GM12891 (cell line): ENCODE measurements around the gene AURKB.

ENCODE experiments used
- PAX5 ChIP-seq: IDR thresholded peaks from 2 replicates; pipeline ENCODE4 v1.6.1; 2011; ENCODE audit warnings: low read length, moderate library complexity, mild to moderate bottlenecking; ENCODE audit not compliant: insufficient read depth, severe bottlenecking
- POLR2A ChIP-seq: IDR thresholded peaks from 2 replicates; pipeline ENCODE4 v1.6.1; 2011; ENCODE audit warnings: low read depth, low read length, control low read depth
- POLR2AphosphoS5 ChIP-seq: IDR thresholded peaks from 2 replicates; pipeline ENCODE4 v1.6.1; 2011; ENCODE audit warnings: low read depth, low read length, control low read depth
- POU2F2 ChIP-seq: IDR thresholded peaks from 2 replicates; pipeline ENCODE4 v1.6.1; 2011; ENCODE audit warnings: low read depth, mild to moderate bottlenecking, control low read depth, low read length, moderate library complexity
- SPI1 ChIP-seq: IDR thresholded peaks from 2 replicates; pipeline ENCODE4 v1.6.1; 2011; ENCODE audit warnings: low read depth, low read length, control low read depth
- TAF1 ChIP-seq: IDR thresholded peaks from 2 replicates; pipeline ENCODE4 v1.6.1; 2011; ENCODE audit warnings: low read depth, low read length, control low read depth

DNA sequence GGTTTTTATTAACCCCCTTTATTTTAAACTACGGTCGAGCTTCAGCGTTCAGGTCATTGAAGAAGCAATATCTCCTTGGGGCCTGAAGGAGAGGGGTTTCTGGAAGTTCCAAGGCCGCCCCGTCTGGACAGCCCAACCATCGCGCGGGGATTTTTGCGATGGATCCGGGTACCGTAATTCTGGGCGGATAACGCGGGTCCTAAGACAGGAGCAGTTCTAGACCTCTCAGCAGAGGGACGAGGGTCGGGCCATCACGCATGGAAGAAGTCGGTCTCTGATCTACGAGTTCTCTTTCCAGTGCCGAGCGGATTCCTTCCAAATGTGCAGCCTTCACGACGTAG is 24.0 kb downstream of the AURKB start:
- no peak for TF ChIP-seq POLR2AphosphoS5
- no peak for TF ChIP-seq PAX5
- no peak for TF ChIP-seq POLR2A
- TF ChIP-seq TAF1, result no peak
- no peak for TF ChIP-seq POU2F2
- no peak for TF ChIP-seq SPI1
